C4-2B (cell line): Measurements from ENCODE around the gene DCBLD2.

Source experiments
- ZFX ChIP-seq: fragments of 450-650 bp; IDR thresholded peaks from 2 replicates; pipeline ENCODE4 v1.6.1; 2017
- TF ChIP-seq, protein P1 (sequence below): fragments of 450-650 bp; conservative IDR thresholded peaks from 2 replicates; pipeline ENCODE4 v1.5.1; 2017; ENCODE audit warnings: mild to moderate bottlenecking

DNA sequence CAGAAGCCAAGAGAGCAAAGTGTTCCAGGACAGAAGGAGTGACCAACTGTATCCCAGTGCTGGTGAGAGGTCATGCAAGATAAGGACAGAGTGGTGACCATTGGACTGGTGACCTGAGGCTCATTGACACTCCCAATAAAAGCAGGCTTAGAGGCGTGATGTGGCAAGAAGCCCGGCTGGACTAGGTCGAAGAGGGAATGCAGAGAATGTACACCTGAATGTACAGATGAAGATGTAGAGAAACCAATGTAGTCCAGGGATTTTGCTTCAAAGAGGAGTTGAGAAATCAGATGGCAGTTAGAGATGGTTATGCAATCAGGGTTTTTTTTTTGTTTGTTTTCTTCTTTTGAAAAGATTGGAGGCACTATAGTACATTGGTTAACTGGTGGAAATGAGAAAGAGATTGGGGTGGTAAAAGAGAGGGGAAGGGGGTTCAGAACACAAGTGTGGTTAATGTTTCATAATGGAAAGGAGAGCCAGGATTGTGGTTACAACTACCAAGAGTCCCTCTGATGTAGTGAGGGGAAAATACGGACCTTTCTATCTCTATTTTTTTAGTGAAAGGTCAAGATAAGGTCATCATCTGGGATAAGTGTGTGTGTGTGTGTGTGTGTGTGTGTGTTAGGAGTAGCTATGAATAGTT, 115.0 kb downstream of the DCBLD2 start:
- TF ChIP-seq, protein P1, sequence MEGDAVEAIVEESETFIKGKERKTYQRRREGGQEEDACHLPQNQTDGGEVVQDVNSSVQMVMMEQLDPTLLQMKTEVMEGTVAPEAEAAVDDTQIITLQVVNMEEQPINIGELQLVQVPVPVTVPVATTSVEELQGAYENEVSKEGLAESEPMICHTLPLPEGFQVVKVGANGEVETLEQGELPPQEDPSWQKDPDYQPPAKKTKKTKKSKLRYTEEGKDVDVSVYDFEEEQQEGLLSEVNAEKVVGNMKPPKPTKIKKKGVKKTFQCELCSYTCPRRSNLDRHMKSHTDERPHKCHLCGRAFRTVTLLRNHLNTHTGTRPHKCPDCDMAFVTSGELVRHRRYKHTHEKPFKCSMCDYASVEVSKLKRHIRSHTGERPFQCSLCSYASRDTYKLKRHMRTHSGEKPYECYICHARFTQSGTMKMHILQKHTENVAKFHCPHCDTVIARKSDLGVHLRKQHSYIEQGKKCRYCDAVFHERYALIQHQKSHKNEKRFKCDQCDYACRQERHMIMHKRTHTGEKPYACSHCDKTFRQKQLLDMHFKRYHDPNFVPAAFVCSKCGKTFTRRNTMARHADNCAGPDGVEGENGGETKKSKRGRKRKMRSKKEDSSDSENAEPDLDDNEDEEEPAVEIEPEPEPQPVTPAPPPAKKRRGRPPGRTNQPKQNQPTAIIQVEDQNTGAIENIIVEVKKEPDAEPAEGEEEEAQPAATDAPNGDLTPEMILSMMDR, result no peak
- no peak for TF ChIP-seq ZFX
